Naive B cell (primary cell): ENCODE measurements around the gene CATSPER4. TPM values are rescaled to one million over a fixed set of nuclear protein-coding genes. Genes with fewer than 3 reads are reported as not detected.

Experiments used
- polyA plus RNA-seq, 6 donors: library from polyadenylated mRNA; unstranded; fragments of 300-500 nt; fragmentation: Illumina TruSeq; gene quantifications; one replicate each; pipeline ENCODE4 v1.2.3, GENCODE V29; 2021; ENCODE audit warnings: low read depth in 6 of 6

Gene CATSPER4
- polyA plus RNA-seq, 6 donors from 2014 or later = not detected

Other genes with a start within 250 kb of the CATSPER4 start
- gene PAFAH2, start 192.5 kb upstream of the CATSPER4 start, polyA plus RNA-seq = 1 to 10 TPM; 4.0 to 9.2 (median 7.7) TPM
- gene EXTL1, start 168.8 kb upstream of the CATSPER4 start, polyA plus RNA-seq = not detected
- gene SLC30A2, start 144.5 kb upstream of the CATSPER4 start, polyA plus RNA-seq = not detected
- gene TRIM63, start 123.0 kb upstream of the CATSPER4 start, polyA plus RNA-seq = not detected
- 1 to 10 TPM; 3.2 to 6.0 (median 4.9) TPM for gene PDIK1L, start 78.8 kb upstream of the CATSPER4 start, polyA plus RNA-seq
- not detected for gene FAM110D, start 31.5 kb upstream of the CATSPER4 start, polyA plus RNA-seq
- not detected for gene C1orf232, start 21.6 kb upstream of the CATSPER4 start, polyA plus RNA-seq
- gene ZNF593, start 20.7 kb upstream of the CATSPER4 start, polyA plus RNA-seq = 10 to 100 TPM; 33.3 to 52.3 (median 36.1) TPM
- 1 to 10 TPM in 5 of 6 donors, under 1 TPM in 1; 0.96 to 3.5 (median 1.9) TPM for gene ZNF593OS, start 18.8 kb upstream of the CATSPER4 start, polyA plus RNA-seq
- gene CNKSR1, start 13.1 kb upstream of the CATSPER4 start, polyA plus RNA-seq = under 1 TPM in 3 of 6 donors, not detected in 3; 0.44 to 0.57 (median 0.49) TPM
- 1 to 10 TPM; 2.5 to 8.2 (median 4.9) TPM for gene CEP85, start 43.6 kb downstream of the CATSPER4 start, polyA plus RNA-seq
- 1,000 to 10,000 TPM in 2 of 6 donors, 100 to 1,000 TPM in 4; 624 to 1,205 (median 832) TPM for gene SH3BGRL3, start 89.5 kb downstream of the CATSPER4 start, polyA plus RNA-seq
- 10 to 100 TPM in 2 of 6 donors, 1 to 10 TPM in 4; 4.3 to 15.7 (median 6.9) TPM for gene UBXN11, start 116.0 kb downstream of the CATSPER4 start, polyA plus RNA-seq
- gene CD52, start 127.4 kb downstream of the CATSPER4 start, polyA plus RNA-seq = over 10,000 TPM; 10,565 to 16,920 (median 13,137) TPM
- gene CRYBG2, start 163.5 kb downstream of the CATSPER4 start, polyA plus RNA-seq = 1 to 10 TPM in 2 of 6 donors, under 1 TPM in 4; 0.06 to 1.8 (median 0.70) TPM
- gene ZNF683, start 182.1 kb downstream of the CATSPER4 start, polyA plus RNA-seq = not detected
- not detected for gene LIN28A, start 220.2 kb downstream of the CATSPER4 start, polyA plus RNA-seq
- gene DHDDS, start 241.7 kb downstream of the CATSPER4 start, polyA plus RNA-seq = 10 to 100 TPM; 15.9 to 27.9 (median 21.9) TPM